ENCODE measurements around the gene WWOX.

The WWOX gene

GRCh38 chr16:78894886-78895285 is 795.4 kb downstream of the WWOX start:
- no peak for DNase-seq

GRCh38 chr16:78895681-78896080 is 796.2 kb downstream of the WWOX start:
- no peak for DNase-seq

GRCh38 chr16:78896280-78896679 is 796.8 kb downstream of the WWOX start:
- no peak for DNase-seq

- DNase-seq = no peak
Observed at GRCh38 chr16:78897299-78897698, 797.8 kb downstream of the WWOX start.

- no peak for DNase-seq
Observed at GRCh38 chr16:78900044-78900811, 800.8 kb downstream of the WWOX start.

GRCh38 chr16:78900966-78901365 is 801.5 kb downstream of the WWOX start:
- DNase-seq = no peak

- DNase-seq = no peak
Observed at GRCh38 chr16:78902321-78902720, 802.9 kb downstream of the WWOX start.

- no peak for DNase-seq
Observed at GRCh38 chr16:78903237-78903636, 803.8 kb downstream of the WWOX start.

GRCh38 chr16:78903843-78904242 is 804.4 kb downstream of the WWOX start:
- DNase-seq = no peak

GRCh38 chr16:78906135-78906534 is 806.7 kb downstream of the WWOX start:
- DNase-seq = no peak

- DNase-seq = no peak
Observed at GRCh38 chr16:78909226-78909625, 809.8 kb downstream of the WWOX start.

GRCh38 chr16:78915811-78916345 is 816.4 kb downstream of the WWOX start:
- no peak for DNase-seq

GRCh38 chr16:78916928-78917545 is 817.6 kb downstream of the WWOX start:
- DNase-seq = no peak

GRCh38 chr16:78918805-78919305 is 819.4 kb downstream of the WWOX start:
- no peak for DNase-seq

- no peak for DNase-seq
Observed at GRCh38 chr16:78919852-78920251, 820.4 kb downstream of the WWOX start.

- DNase-seq = no peak
Observed at GRCh38 chr16:78920621-78921020, 821.2 kb downstream of the WWOX start.

- no peak for DNase-seq
Observed at GRCh38 chr16:78925083-78925767, 825.8 kb downstream of the WWOX start.

GRCh38 chr16:78926723-78927210 is 827.3 kb downstream of the WWOX start:
- DNase-seq = no peak

- DNase-seq = no peak
Observed at GRCh38 chr16:78927766-78928165, 828.3 kb downstream of the WWOX start.

- DNase-seq = no peak
Observed at GRCh38 chr16:78929841-78930240, 830.4 kb downstream of the WWOX start.

- no peak for DNase-seq
Observed at GRCh38 chr16:78930561-78930960, 831.1 kb downstream of the WWOX start.

- no peak for DNase-seq
Observed at GRCh38 chr16:78931267-78931666, 831.8 kb downstream of the WWOX start.

- DNase-seq = no peak
Observed at GRCh38 chr16:78931678-78932077, 832.2 kb downstream of the WWOX start.
